GM18858 (cell line): ENCODE measurements around the gene DLGAP1.
"Not testable (repeated sequence)": the region's sequence is repeated elsewhere in the genome, so short reads cannot be mapped to it uniquely, and the experiment has no call there.

Experiments
- ATAC-seq: cut with Tn5 transposase; IDR thresholded peaks from one replicate; pipeline ENCODE4 v1.9.1; 2021; ENCODE audit not compliant: unreplicated experiment

Gene DLGAP1

DNA sequence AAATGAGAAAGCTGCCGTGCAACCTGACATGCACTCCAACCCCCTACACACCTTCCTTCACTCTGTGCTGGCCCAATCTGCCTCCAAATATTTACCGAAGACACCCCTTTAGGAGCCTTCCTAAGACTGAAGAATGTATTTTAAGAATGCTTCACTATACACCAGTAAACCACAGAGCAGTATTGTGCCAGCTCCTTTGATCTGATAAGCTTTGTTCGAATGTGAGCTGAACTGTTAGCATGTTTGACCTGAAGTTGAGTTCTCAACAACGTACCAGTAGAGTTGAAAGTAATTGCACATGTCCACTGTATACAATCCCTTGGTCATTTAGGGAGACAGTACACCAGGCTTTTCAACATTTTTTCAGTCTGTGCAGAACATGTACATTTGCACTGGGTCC, 745.9 kb downstream of the DLGAP1 start:
- ATAC-seq: no peak

DNA sequence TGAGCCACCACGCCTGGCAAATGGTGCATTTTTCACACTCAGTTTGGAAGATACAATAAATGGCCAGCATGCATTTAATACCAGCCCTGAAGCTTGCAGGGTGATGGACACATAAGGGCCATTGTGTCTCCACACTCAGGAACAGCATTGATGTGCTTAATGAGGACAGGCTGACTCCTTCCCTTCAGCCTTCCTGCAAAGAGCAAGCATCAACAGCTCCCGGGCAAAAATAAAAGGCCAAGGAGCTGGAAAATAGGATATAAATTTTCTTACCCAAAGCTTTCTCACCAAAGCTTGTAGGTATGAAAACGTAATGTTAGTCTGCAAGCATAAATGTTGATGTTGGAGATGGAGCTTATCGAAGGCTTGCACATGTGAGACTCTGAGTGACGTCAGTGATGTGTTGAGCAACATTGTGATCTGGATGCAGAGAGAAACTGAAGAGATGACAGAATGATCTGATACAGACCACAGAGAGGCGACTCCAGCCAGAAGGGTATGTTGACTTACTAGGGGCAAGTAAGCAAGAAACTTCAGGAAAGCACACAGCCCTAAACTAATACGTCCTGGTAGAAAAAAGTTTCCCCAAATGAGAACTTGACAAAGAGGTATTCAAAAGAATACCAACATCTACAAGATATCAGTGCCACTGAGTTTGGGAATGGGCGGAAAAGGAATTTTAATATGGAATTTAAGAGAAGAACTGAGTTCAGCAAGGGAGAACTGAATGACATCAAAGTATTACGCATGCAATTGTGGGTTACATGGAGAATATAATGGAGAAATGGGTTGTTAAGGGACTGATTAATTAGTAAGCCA, 748.6 kb downstream of the DLGAP1 start:
- no peak for ATAC-seq

DNA sequence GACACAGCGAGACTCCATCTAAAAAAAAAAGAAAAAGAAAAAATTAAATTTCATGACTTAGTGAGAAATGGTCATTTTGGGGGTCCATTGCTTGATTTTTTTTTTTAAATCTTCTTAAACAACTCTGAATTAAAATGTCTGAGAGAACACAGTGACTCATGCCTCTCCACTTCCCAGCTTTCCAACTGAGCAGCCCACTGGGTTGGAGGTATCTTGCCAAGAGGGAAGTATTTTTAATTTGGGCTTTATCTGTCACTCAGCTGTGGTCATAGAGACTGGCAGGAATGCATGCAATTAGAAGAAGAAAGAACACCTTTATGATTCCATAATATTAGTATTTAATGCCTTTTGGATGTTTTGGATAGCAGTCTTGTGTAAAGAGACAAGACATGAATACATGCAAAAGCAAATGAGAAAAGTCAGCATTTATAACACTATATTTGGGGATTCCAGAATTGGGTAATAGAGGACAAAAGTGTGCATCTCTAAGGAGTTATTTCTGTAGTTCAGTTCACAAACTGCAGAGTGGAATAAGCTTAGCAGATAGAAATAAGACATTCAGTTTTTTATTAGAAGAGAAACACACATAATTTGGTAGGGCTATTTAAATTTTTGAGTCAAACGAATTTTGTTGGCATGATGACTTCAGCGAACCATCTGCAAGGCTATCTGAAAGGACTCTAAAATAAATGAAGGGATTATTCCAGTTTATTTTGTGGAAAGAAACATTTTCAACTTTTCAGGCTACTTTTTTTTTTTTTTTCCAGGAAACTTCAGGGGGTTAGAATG, 750.4 kb downstream of the DLGAP1 start:
- no peak for ATAC-seq

DNA sequence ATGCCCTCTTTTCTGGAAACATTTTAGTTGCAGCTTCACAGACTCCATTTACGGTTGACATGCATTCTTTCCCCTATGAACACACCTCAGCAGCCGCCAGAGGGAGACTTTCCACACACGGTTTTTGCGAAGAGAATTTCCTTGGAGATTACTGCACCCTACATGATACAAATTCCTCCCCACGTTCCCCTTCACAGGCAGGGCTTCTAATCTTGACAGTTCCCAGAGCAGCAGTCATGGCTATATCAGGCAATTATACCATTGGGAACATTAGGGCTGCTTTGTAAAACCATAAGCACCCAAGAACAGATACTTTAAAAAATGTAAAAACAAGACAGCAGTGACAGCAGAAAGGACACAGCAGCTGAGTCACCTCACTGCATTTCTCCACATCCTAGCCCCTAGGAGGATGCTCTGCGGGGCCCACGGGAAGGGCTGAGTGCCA, 751.4 kb downstream of the DLGAP1 start:
- ATAC-seq: no peak

DNA sequence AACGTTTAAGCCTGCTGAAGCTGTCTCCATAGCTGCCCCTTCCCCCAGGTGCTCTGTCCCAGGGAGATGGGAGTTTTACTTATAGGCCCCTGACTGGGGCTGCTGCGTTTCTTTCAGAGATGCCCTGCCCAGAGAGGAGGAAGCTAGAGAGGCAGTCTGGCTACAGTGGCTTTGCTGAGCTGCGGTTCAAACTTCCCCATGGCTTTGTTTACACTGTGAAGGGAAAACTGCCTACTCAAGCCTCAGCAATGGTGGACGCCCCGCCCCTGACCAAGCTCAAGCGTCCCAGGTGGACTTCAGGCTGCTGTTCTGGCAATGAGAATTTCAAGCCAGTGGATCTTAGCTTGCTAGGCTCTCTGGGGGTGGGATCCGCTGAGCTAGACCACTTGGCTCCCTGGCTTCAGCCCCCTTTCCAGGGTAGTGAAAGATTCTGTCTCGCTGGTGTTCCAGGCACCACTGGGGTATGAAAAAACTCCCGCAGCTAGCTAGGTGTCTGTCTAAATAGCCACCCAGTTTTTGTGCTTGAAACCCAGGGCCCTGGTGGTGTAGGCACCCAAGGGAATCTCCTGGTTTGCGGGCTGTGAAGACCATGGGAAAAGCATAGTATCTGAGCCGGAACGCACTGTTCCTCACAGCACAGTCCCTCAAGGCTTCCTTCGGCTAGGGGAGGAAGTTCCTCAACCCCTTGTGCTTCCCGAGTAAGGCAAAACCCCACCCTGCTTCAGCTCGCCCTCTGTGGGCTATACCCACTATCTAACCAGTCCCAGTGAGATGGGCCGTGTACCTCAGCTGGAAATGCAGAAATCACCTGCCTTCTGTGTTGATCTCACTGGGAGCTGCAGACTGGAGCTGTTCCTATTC, 755.2 kb downstream of the DLGAP1 start:
- ATAC-seq: not testable (repeated sequence)

DNA sequence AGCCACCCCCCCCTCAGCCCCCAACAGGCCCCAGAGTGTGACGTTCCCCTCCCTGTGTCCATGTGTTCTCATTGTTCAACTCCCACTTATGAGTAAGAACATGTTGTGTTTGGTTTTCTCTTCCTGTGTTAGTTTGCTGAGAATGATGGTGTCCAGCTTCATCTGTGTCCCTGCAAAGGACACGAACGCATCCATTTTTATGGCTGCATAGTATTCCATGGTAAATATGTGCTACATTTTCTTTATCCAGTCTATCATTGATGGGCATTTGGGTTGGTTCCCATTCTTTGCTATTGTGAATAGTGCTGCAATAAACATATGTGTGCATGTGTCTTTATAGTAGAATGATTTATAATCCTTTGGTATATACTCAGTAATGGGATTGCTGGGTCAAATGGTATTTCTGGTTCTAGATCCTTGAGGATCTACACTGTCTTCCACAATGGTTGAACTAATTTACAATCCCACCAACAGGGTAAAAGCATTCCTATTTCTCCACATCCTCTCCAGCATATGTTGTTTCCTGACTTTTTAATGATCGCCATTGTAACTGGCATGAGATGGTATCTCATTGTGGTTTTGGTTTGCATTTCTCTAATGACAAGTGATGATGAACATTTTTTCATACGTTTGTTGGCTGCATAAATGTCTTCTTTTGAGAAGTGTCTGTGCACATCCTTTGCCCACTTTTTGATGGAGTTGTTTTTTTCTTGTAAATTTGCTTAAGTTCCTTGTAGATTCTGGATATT, 760.9 kb downstream of the DLGAP1 start:
- not testable (repeated sequence) for ATAC-seq

DNA sequence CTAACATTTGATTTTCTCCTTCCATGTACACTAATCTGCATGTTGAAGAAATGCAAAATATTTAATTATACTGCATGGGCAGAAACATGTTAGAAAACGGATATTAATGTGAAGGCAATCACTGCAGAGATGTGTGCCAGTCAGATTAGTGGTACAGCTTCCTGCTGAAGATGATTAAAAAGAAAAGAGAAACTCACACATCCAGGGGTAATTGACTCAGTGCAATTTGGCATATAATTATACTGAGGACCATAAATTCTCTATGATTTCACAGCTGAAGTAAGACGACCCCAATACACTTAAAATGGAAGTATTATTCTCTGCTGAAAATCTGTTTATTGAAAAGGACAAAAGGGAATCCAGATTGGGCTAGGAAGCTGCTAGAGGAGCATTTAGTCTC, 761.7 kb downstream of the DLGAP1 start:
- no peak for ATAC-seq

DNA sequence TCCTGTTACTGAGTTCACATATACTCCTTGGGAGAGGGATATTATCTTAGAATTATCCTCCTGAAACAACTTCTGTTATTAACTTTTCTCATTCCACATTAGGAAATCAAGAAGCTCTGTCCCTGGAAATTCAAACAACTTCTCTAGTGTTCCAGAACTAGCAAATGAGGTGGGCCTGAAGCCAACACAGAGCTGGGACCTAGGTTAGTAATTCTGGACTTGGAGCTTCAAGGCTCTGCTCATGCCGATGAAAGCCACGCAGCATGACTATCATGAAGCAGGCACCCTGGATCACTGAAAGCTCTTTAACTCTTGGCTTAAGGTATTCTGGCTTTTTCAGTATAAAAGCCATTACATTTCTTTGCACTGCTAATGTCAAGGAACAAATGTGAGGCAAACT, 762.4 kb downstream of the DLGAP1 start:
- ATAC-seq: no peak

DNA sequence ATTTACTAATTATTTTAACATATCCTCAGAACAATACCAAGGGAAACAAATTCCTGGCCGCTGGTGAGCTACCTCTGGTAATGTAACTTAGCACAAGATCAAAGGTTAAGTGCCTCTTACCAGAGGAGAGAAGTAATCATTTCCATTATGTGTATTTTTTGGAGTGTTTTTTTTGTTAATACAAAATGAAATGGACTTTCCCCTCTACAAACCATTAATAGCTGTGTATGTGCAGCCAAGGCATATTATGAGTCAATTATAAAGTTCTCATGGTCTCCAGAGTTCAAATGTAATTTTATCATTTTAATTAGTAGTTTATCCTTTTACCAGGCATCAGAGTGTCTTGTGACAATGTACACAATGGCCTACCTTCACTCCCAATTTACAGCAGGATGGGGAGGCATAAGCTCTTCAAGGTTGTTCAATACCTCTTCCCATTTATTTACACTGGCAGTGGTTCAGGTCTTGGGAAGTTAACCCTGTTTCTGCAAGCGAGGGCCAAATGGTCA, 762.9 kb downstream of the DLGAP1 start:
- ATAC-seq: no peak

DNA sequence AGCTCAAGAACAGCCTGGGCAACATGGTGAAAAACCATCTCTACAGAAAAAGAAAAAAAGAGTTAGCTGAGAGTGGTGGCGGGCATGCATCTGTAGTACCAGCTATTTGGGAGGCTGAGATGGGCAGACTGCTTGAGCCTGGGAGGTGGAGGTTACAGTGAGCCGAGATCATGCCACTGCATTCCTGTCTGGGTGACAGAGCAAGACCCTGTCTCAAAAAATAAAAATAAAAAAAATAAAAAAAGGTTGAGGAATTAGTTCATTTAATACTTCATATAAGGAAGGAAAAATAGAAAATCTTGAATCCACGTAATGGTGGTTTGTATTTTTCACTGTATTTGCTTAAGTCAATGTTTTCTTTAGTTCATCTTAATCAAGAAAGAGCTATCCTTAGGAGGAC, 763.4 kb downstream of the DLGAP1 start:
- no peak for ATAC-seq

DNA sequence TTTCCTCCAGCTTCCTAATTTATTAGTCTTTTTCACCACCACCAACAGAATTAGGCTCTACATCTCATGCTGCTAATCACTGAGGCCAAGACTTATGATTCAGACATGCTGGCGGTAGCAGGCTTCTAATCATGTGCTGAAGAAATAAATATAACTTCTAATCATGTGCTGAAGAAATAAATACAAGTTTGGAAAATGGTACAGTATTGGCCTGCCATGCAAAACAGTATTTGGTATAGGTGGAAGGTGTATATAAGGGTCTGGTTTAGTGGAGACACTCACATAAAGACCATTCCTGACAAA, 764.4 kb downstream of the DLGAP1 start:
- no peak for ATAC-seq

DNA sequence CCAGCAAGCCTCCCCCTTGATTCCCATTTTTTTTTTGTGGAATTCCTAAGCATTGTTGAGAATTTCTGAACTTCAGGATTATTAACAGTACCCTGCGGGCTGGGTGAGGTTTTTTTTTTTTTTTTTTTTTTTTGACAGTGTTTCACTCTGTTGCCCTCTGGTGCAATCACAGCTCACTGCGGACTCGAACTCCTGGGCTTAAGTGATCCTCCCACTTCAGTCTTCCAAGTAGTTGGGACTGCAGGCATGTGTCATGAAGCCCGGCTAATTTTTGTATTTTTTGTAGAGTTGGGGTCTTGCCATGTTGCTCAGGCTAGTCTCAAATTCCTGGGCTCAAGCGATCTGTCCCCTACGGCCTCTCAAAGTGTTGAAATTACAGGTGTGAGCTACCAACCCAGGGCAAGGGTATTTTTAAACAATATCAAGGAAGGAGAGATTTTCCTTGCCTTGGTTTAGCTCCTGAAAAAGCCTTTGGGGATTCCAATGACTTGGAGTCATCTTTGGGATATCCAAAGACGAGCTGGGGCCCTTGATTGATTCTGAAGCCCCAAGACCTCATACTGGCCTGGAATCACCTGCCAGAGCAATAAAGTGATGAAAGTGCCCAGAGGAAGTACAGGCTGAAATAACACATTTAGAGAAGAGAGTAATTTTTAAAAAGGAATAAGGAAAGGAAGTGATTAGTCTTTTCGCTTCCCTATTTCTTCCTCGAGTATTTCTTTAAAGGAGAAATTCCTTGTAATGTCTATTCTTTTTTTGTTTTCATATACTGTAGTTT, 764.9 kb downstream of the DLGAP1 start:
- ATAC-seq: no peak

DNA sequence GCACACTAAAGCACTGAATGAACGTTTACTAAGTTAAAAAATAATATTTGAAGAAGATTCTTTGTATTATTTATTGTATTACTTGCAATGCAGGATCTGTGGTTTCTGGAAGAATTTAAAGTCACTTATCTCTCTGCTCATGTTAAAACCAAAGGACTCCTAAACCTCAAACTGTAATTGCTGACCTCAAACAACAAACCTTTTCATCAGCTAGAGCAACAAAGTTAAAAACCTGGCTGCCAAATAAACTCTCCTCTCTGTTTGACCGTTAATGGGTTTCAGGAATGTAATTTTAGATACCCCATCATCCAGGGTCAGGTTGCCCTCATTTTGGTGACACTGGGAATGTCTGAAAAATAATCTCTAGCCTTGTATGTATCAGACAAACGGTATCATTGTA, 766.0 kb downstream of the DLGAP1 start:
- no peak for ATAC-seq

DNA sequence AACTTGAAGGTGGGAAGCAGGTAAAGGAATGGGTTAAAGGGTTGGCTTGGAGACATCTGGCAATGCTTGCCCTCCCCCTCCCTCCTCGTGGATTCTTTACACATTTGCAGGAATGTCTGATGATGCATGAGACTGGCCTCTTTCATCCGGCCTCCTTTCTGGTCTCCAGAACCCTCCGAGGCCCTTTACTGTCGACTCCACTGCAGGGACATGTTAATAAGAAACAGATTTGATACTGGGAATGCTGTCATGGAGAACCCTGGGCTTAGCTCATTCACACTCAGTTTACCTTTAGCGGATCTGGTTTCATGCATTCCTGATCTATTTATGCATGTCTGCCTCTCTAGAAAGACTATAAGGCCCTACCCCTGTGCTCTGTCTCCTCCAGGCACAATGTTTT, 766.4 kb downstream of the DLGAP1 start:
- ATAC-seq: no peak

DNA sequence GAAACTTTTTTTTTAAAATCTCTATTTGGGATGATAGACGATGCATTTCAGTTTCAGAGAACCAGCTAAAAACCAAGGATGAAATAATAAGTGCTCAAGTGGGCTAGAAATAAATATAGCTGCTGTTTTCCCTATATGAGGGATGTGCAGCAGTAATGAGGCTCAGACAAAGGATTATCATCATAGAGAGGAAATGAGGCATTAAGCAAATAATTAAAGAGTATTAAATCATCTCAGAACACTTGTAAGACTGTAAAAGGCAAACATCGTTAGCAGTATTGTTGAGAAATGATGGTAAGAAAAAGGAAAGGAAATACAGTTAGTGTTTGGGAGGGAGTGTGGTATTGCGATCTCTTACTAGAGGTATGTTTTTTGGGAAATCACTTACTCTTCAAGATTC, 771.6 kb downstream of the DLGAP1 start:
- no peak for ATAC-seq

DNA sequence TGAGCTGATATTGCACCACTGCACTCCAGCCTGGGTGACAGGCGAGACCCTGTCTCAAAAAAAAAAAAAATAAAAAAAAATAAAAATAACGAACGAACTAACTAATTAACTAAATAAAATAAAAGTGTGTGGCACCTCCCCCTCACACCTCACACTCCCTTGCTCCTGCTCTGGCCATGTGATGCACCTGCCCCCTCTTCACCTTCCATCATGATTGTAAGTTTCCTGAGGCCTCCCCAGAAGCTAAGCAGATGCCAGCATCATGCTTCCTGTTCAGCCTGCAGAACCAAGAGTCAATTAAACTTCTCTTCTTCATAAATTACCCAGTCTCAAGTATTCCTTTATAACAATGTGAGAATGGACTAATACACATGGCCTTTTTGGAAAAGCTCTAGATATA, 773.0 kb downstream of the DLGAP1 start:
- no peak for ATAC-seq

DNA sequence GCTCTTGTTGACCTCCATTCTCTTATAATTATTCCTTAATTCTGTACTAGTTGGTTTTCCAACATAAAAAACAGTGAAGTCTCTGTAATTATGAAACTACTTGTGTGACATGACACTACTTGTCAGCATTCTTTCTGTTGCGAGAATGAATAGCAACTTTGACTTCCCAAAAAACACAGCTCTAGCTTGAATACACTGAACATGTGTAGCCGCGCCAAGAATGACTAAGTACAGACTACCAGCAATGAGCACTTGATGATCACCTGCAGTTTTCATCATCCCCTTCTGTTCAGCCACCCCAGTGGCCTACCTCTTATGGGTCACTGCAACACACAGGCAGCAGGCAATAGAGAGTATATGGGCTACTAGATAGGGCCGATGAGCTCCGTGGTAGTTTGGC, 775.9 kb downstream of the DLGAP1 start:
- no peak for ATAC-seq

DNA sequence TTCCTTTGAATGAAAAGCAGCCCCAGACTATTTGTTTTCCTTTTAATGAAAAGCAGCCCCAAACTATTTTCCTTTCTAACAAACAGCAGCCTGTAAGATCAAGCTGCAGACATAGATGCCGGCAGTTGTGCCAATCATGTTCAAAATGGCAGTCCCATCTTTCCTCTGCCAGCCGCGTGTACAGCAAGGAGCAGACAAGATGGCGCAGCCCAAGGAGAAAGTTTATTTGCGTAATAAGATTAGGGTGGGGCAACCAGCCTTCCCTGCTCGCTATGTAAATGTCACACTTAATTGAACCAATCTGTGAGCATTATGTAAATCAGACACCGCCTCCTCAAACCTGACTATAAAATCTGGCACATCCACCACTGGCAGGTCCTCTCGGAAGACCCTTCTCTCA, 779.1 kb downstream of the DLGAP1 start:
- ATAC-seq: no peak

DNA sequence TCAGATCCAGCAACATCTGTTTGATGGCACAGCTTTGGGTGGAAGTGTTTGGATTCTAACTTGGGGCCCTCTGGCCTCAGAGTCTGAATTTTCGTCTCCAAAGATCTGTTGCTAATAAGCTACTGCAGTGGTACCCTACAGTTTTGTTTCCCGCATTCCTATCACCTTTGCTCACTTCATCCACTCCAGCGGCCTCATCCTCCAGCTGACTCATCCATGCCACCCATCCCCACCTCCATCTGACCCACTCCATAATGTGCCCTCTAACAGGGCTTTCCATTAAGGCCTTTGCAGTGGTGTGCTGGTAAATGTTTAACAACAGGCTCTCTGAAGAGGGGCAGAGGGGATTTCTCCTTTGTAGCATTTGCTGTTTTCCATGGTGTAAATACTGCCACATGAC, 779.7 kb downstream of the DLGAP1 start:
- no peak for ATAC-seq

DNA sequence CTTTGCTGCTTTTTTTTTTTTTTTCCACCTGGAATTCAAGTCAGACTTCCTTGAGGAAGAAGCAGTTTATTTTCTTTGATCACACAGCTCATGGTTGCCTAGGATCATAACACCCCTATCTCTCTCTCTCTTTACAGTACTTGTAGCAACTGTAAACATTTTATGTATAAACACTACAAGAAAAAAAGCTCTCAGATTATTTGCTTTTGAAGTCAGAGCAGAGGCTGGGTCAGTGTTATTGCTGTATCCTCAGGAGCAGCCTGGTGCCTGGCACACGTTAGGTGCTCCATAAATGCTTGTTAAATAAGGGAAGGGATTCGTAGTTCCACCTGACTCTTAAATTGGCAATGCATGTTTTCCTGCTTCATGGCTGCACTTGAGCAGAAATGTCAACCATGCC, 783.9 kb downstream of the DLGAP1 start:
- no peak for ATAC-seq
